HCT116 (cell line): Measurements from ENCODE around the gene SARS2. TPM values are rescaled to one million over a fixed set of nuclear protein-coding genes. Genes with fewer than 3 reads are reported as not detected.
"Not testable (repeated sequence)": the region's sequence is repeated elsewhere in the genome, so short reads cannot be mapped to it uniquely, and the experiment has no call there.

Experiments used
- ATAC-seq: fragments of 200-7000 bp; cut with Tn5 transposase; 2 replicates; pipeline ENCODE4 v1.9.1; 2020; ENCODE audit warnings: mild to moderate bottlenecking, moderate library complexity
- BruUV-seq: library from RNA; stranded (reverse); fragments of 400-500 nt; replicated peaks from 2 replicates; lab custom pipeline; 2021; lab: Mats Ljungman, UMichigan
- CTCF ChIA-PET: fragments of 300-600 bp; sonication (Branson Sonifier 250); formaldehyde crosslinking; loops from one replicate; lab custom pipeline; 2021; ENCODE audit warnings: antibody characterized with exemption; lab: Charles Lee
- POLR2A ChIA-PET: fragments of 300-600, 350-600 bp; sonication (Branson Sonifier 250); formaldehyde crosslinking; loops from one replicate; lab custom pipeline; 2021; ENCODE audit warnings: antibody characterized with exemption; lab: Charles Lee
- RAD21 ChIA-PET, 2 experiments: fragments of 300-600 bp; sonication (Branson Sonifier 250); formaldehyde crosslinking; loops; one replicate each; lab custom pipeline; 2023; ENCODE audit warnings: low total read pairs in 2 of 2; ENCODE audit not compliant: uncharacterized antibody in 2 of 2, unreplicated experiment in 2 of 2, low non-redundant PET in 1 of 2; lab: Charles Lee
- DNase-seq: peaks from one replicate; pipeline ENCODE4 v3.0.0-alpha.2; 2010; ENCODE audit warnings: low read depth, low spot score
- H2AFZ ChIP-seq: fragments of 200-600 bp; shearing (Covaris generic), sonication (generic); 2 replicates; pipeline ENCODE4 v1.6.1; 2017; ENCODE audit warnings: low read depth, mixed run types, mixed read lengths, antibody characterized with exemption, low read length; ENCODE audit not compliant: poor library complexity, severe bottlenecking
- H3K27ac ChIP-seq: 2 replicates; pipeline ENCODE4 v1.5.1; 2012; ENCODE audit warnings: low read depth, low read length
- H3K27me3 ChIP-seq: fragments of 200-600 bp; sonication (generic); 2 replicates; pipeline ENCODE4 v1.6.1; 2016; ENCODE audit warnings: mixed run types, low read length, mixed read lengths; ENCODE audit not compliant: insufficient read depth
- H3K36me3 ChIP-seq, 2 experiments: fragments of 200-500 bp in 1 of 2; fragments of 200-600 bp in 1 of 2; sonication (Bioruptor generic) in 1 of 2; sonication (generic) in 1 of 2; 2 replicates each; pipeline versions ENCODE4 v1.5.1 to v1.6.1; 2014 to 2016; ENCODE audit warnings: low read length in 2 of 2, inconsistent platforms in 1 of 2, mixed read lengths in 1 of 2, mixed run types in 1 of 2; ENCODE audit not compliant: insufficient read depth in 2 of 2, control insufficient read depth in 1 of 2
- H3K4me1 ChIP-seq, 2 experiments: fragments of 200-600 bp in 1 of 2; sonication (generic) in 1 of 2; 2 replicates each; pipeline versions ENCODE4 v1.5.1 to v1.6.1; 2012 to 2017; ENCODE audit warnings: low read length in 2 of 2, inconsistent platforms in 1 of 2, mild to moderate bottlenecking in 1 of 2, mixed read lengths in 1 of 2, mixed run types in 1 of 2, moderate library complexity in 1 of 2; ENCODE audit not compliant: insufficient read depth in 2 of 2, control insufficient read depth in 1 of 2
- H3K4me2 ChIP-seq: fragments of 200-600 bp; sonication (generic); 2 replicates; pipeline ENCODE4 v1.6.1; 2017; ENCODE audit warnings: mixed run types, low read length, mixed read lengths
- H3K4me3 ChIP-seq, 2 experiments: fragments of 200-600 bp in 1 of 2; sonication (generic) in 1 of 2; replicated peaks in 1 of 2; 2 replicates each; pipeline ENCODE4 v1.5.1; 2011 to 2016; ENCODE audit warnings: low read length in 2 of 2, control low read depth in 1 of 2, low read depth in 1 of 2, mild to moderate bottlenecking in 1 of 2, mixed read lengths in 1 of 2, mixed run types in 1 of 2
- H3K79me2 ChIP-seq: fragments of 200-600 bp; sonication (generic); 2 replicates; pipeline ENCODE4 v1.6.1; 2017; ENCODE audit warnings: mild to moderate bottlenecking, mixed run types, low read length, moderate library complexity, mixed read lengths; ENCODE audit not compliant: insufficient read depth
- H3K9ac ChIP-seq: fragments of 200-600 bp; sonication (generic); 2 replicates; pipeline ENCODE4 v1.6.1; 2016; ENCODE audit warnings: low read length, mixed read lengths
- H3K9me2 ChIP-seq: fragments of 200-600 bp; sonication (generic), shearing (Covaris generic); 2 replicates; pipeline ENCODE4 v1.6.1; 2017; ENCODE audit warnings: mixed run types, mild to moderate bottlenecking, moderate library complexity; ENCODE audit not compliant: insufficient read depth
- H3K9me3 ChIP-seq, 2 experiments: fragments of 200-500 bp in 1 of 2; fragments of 200-600 bp in 1 of 2; sonication (Bioruptor generic) in 1 of 2; sonication (generic) in 1 of 2; 2 replicates each; pipeline ENCODE4 v1.6.1; 2014 to 2017; ENCODE audit warnings: low read length in 2 of 2, mixed read lengths in 2 of 2, inconsistent platforms in 1 of 2, low read depth in 1 of 2, mild to moderate bottlenecking in 1 of 2, mixed run types in 1 of 2, moderate library complexity in 1 of 2; ENCODE audit not compliant: control insufficient read depth in 1 of 2, insufficient read depth in 1 of 2
- H4K20me1 ChIP-seq: fragments of 200-600 bp; sonication (generic), shearing (Covaris generic); 2 replicates; pipeline ENCODE4 v1.6.1; 2017; ENCODE audit warnings: mixed run types, mild to moderate bottlenecking, moderate library complexity; ENCODE audit not compliant: insufficient read depth
- ELF1 ChIP-seq: IDR thresholded peaks from 2 replicates; pipeline ENCODE4 v1.6.1; 2012; ENCODE audit warnings: low read depth, borderline replicate concordance
- POLR2AphosphoS5 ChIP-seq: IDR thresholded peaks from 2 replicates; pipeline ENCODE4 v1.6.1; 2011; ENCODE audit warnings: mild to moderate bottlenecking, low read depth, low read length, moderate library complexity
- SIN3A ChIP-seq: IDR thresholded peaks from 2 replicates; pipeline ENCODE4 v1.6.1; 2012; ENCODE audit warnings: low read depth
- ZFX ChIP-seq: fragments of 450-650 bp; IDR thresholded peaks from 2 replicates; pipeline ENCODE4 v1.6.1; 2017
- intact Hi-C: fragments of 100-400 bp; cut with micrococcal nuclease; formaldehyde crosslinking; loops from 2 replicates; pipeline ENCODE4 v1.10.0; 2022
- total RNA-seq: library from RNA; stranded (reverse); gene quantifications from one replicate; pipeline ENCODE4 v1.2.1, GENCODE V29; 2021; ENCODE audit not compliant: unreplicated experiment

Gene SARS2
- total RNA-seq, 1 experiment from 2014 or later = 58.2 TPM

DNA sequence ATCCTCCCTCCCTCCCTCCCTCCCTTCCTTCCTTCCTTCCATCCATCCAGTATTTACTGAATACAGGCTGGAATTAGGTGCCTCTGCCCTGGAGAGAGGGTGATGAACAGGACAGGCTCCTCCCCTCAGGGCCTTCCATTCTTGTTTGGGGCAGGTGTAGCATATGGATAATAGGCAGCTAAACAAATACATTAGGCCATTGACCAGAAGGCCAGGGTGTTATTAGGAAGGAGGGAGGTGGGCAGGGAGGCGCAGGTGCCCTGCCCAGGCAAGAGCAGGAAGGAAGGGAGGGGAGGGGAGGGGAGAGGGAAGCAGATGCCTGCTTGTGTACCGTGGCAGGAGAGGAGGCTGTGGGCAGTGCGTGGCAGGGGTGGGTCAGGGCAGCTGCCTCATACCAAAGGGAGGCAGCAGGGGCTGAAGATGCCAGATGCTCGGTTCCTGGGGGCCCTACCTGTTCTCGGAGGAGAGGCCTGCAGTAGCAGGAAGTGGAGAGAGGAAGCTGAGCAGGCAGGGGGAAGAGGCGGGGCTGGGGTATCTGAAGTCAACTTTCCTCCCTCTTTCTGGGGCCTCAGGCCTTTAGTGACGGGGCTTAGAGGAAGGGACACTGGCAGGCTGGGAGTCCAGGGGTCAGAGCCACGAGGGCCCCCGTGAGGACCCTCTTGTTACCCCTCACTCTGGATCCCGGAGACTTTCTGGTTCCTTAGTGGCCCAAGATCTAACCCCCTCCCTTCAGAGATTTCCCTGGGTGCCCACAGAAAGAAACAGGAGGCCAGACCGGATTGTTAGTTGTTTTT lies 52.6 kb downstream of the SARS2 start, which contains the start of gene RINL:
TSS of gene RINL (minus strand) at position 495 of the 794 bp plus-strand sequence. CDS start 1,533 bp downstream, outside the sequence.
- DNase-seq = no peak
- ChIA-PET RAD21 (no interaction called here), CTCF (interaction anchor here (4.5 kb wide), 1 partner anchor 9 kb away, joined by 28 read pairs; no protein-coding TSS in a partner anchor), POLR2A (interaction anchor here (0.8 to 1.2 kb wide), 2 partner anchors 15 to 22 kb away, joined by 3 read pairs; partner anchors contain the start of gene NFKBIB)
- H3K4me1 ChIP-seq = peaks cover 12 to 16% of the 10 kb centered on the region in 2 experiments; a peak in 3 of 4 replicates
- H3K4me2 ChIP-seq = peak within 1 kb of the TSS; percentile 88
- peak within 1 kb of the TSS; percentile 62 for H3K9ac ChIP-seq
- H2AFZ ChIP-seq = peak within 1 kb of the TSS; percentile 32
- TSS peak; percentile 43 for BruUV-seq
- H3K27ac ChIP-seq = peak within 1 kb of the TSS; percentile 77
- H3K9me3 ChIP-seq = no peaks in the 10 kb centered on the region
- TF ChIP-seq ZFX (0 out of 2 replicates have a peak, but pooled peaks have one; percentile 24), SIN3A (no peak), POLR2AphosphoS5 (peak; percentile 72), ELF1 (no peak; the same call in 1 of the 2 replicates)
- H3K79me2 ChIP-seq = no peaks in the 10 kb centered on the region
- H4K20me1 ChIP-seq = no peaks in the 10 kb centered on the region
- no peaks in the 10 kb centered on the region for H3K27me3 ChIP-seq
- peak; percentile 77 for ATAC-seq
- H3K36me3 ChIP-seq = no peaks in the 10 kb centered on the region
- no peaks in the 10 kb centered on the region for H3K9me2 ChIP-seq
- intact Hi-C loops = no loop called here
- peak within 1 kb of the TSS; percentile 53 to 65 for H3K4me3 ChIP-seq

DNA sequence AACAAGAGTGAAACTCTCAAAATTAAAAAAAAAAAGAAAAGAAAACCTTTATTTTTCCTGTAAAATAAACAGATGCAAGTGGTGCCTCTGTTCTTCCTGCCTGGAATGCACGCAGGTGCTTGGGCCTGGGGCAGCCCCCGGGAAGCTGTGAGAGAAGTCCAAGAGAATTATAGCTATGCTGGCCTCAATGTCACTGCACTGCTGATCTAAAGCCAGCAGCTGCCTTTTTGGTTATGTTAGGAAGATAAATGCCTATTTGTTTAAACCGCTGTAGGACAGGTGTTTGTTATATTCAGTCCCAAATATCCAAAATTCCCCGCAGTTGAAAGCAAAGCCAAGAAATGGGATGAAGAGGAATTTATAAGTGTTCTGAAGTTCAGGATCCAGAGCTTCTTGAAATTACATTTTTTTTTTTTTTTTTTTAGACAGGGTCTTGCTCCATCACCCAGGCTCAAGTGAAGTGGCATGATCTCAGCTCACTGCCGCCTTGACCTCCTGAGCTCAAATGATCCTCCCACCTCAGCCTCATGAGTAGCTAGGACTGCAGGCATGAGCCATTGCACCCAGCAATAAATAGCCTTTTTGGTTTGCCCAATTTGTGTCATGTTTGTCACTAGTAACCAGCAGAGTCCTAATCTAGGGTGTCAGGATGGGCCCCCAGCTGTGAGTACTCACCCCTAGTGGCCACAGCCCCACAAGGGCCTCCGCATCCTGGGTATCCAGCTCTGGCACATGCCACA lies 54.7 kb downstream of the SARS2 start:
- ChIA-PET CTCF (interaction anchor here (4.5 kb wide), 1 partner anchor 11 kb away, joined by 28 read pairs; no protein-coding TSS in a partner anchor), RAD21 (no interaction called here), POLR2A (no interaction called here)
- no peaks in the 10 kb centered on the region for H3K9me3 ChIP-seq
- no peak for DNase-seq
- intact Hi-C loops = no loop called here
- no peaks in the 10 kb centered on the region for H3K9me2 ChIP-seq
- no peak overlapping the region for H2AFZ ChIP-seq
- H3K27ac ChIP-seq = no peak overlapping the region
- ATAC-seq = no peak
- H3K9ac ChIP-seq = no peak overlapping the region
- no peaks in the 10 kb centered on the region for H4K20me1 ChIP-seq
- no peaks in the 10 kb centered on the region for H3K79me2 ChIP-seq
- peaks cover 12 to 16% of the 10 kb centered on the region in 2 experiments; a peak in 3 of 4 replicates for H3K4me1 ChIP-seq
- TF ChIP-seq POLR2AphosphoS5 = no peak
- no TSS peak for BruUV-seq
- H3K4me2 ChIP-seq = no peak overlapping the region
- no peak overlapping the region for H3K4me3 ChIP-seq
- no peaks in the 10 kb centered on the region for H3K36me3 ChIP-seq
- H3K27me3 ChIP-seq = no peaks in the 10 kb centered on the region

DNA sequence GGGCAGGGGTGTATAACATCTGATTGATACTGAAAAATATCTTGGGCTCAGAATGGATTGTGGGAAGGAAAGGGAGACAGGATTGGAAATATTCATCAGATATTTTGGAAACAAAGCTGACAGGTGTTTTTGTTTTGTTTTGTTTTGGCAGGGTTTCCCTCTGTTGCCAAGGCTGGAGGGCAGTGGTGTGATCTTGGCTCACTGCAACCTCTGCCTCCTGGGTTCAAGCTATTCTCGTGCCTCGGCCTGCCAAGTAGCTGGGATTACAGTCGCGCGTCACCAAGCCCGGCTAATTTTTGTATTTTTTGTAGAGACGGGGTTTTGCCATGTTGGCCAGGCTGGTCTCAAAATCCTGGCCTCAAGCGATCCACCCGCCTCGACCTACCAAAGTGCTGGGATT lies 57.2 kb downstream of the SARS2 start:
- H2AFZ ChIP-seq, H3K9me3 ChIP-seq, H3K4me2 ChIP-seq, H3K27me3 ChIP-seq, RAD21 ChIA-PET, H4K20me1 ChIP-seq, H3K79me2 ChIP-seq, POLR2A ChIA-PET, H3K4me3 ChIP-seq, CTCF ChIA-PET, H3K36me3 ChIP-seq, BruUV-seq, H3K9me2 ChIP-seq, DNase-seq, H3K9ac ChIP-seq, intact Hi-C loops, ATAC-seq, H3K27ac ChIP-seq: not testable (repeated sequence)
- H3K4me1 ChIP-seq = peaks cover 8 to 12% of the 10 kb centered on the region in 2 experiments; a peak in 3 of 4 replicates
